OCI-LY3 (cell line): ENCODE results near the gene TLCD1.

ENCODE experiments used
- H2AFZ ChIP-seq: fragments of 200-600, 300-600 bp; shearing (Covaris generic); 2 replicates; pipeline ENCODE4 v1.6.0; 2014; ENCODE audit warnings: antibody characterized with exemption, low read depth, low read length
- H3K27ac ChIP-seq: fragments of 200-600, 300-600 bp; sonication (generic); 2 replicates; pipeline ENCODE4 v1.5.1; 2014; ENCODE audit warnings: mild to moderate bottlenecking, low read length, moderate library complexity, mixed read lengths
- H3K27me3 ChIP-seq: fragments of 200-600, 300-600 bp; sonication (generic); 2 replicates; pipeline ENCODE4 v1.6.1; 2014; ENCODE audit warnings: low read depth, low read length, mixed read lengths
- H3K36me3 ChIP-seq: fragments of 200-600, 300-600 bp; sonication (generic); replicated peaks from 2 replicates; pipeline ENCODE3; 2014; ENCODE audit warnings: low read depth, low read length, mixed read lengths
- H3K4me1 ChIP-seq: fragments of 300-600, 200-600 bp; sonication (generic); 2 replicates; pipeline ENCODE4 v1.6.1; 2014; ENCODE audit warnings: low read length, mixed read lengths
- H3K4me2 ChIP-seq: fragments of 200-600, 300-600 bp; sonication (generic); 2 replicates; pipeline ENCODE4 v1.6.1; 2014; ENCODE audit warnings: low read length, mixed read lengths
- H3K4me3 ChIP-seq: fragments of 300-600, 200-600 bp; sonication (generic); 2 replicates; pipeline ENCODE4 v1.5.1; 2014; ENCODE audit warnings: antibody characterized with exemption, mild to moderate bottlenecking, low read length, moderate library complexity
- H3K79me2 ChIP-seq: fragments of 300-600, 200-600 bp; shearing (Covaris generic); 2 replicates; pipeline ENCODE4 v1.6.1; 2014; ENCODE audit warnings: mild to moderate bottlenecking, low read length, mixed read lengths
- H3K9ac ChIP-seq: fragments of 300-600, 200-600 bp; shearing (Covaris generic); 2 replicates; pipeline ENCODE4 v1.6.0; 2014; ENCODE audit warnings: mild to moderate bottlenecking, low read length, moderate library complexity
- H3K9me3 ChIP-seq: fragments of 200-600, 300-600 bp; shearing (Covaris generic); 2 replicates; pipeline ENCODE4 v1.6.1; 2014; ENCODE audit warnings: low read length, mixed read lengths; ENCODE audit not compliant: insufficient read depth
- H4K20me1 ChIP-seq: fragments of 200-600, 300-600 bp; sonication (generic); 2 replicates; pipeline ENCODE4 v1.6.1; 2016; ENCODE audit warnings: low read length, mixed read lengths; ENCODE audit not compliant: insufficient read depth
- CTCF ChIP-seq: fragments of 200-600, 300-600 bp; sonication (generic); IDR thresholded peaks from 2 replicates; pipeline ENCODE4 v1.5.1; 2014; ENCODE audit warnings: antibody characterized with exemption, low read length, low read depth
- EZH2phosphoT487 ChIP-seq: fragments of 200-600 bp; shearing (Covaris generic); IDR thresholded peaks from 2 replicates; pipeline ENCODE4 v1.6.1; 2018; ENCODE audit warnings: antibody characterized with exemption, mixed run types, low read depth

Gene TLCD1

GRCh38 chr17:28716740-28717577 is 9.1 kb downstream of the TLCD1 start:
- TF ChIP-seq EZH2phosphoT487 = no peak

GRCh38 chr17:28715217-28715616 is 10.8 kb downstream of the TLCD1 start:
- H3K27me3 ChIP-seq = no peaks in the 10 kb centered on the region; the same call in 1 of the 2 replicates
- H4K20me1 ChIP-seq = no peaks in the 10 kb centered on the region
- TF ChIP-seq CTCF (no peak), EZH2phosphoT487 (no peak)
- H2AFZ ChIP-seq = no peak overlapping the region
- H3K36me3 ChIP-seq = peaks cover 3% of the 10 kb centered on the region
- no peaks in the 10 kb centered on the region for H3K9me3 ChIP-seq
- no peak overlapping the region for H3K4me2 ChIP-seq
- no peak overlapping the region for H3K27ac ChIP-seq
- peaks cover 11% of the 10 kb centered on the region for H3K79me2 ChIP-seq
- no peak overlapping the region for H3K9ac ChIP-seq
- H3K4me3 ChIP-seq = no peak overlapping the region
- H3K4me1 ChIP-seq = peaks cover 10% of the 10 kb centered on the region; the same call in 1 of the 2 replicates

More at GRCh38 chr17:28716740-28717577, 9.1 kb downstream of the TLCD1 start:
- H2AFZ ChIP-seq = no peak overlapping the region
- no peak overlapping the region for H3K4me3 ChIP-seq
- peaks cover 19% of the 10 kb centered on the region for H3K36me3 ChIP-seq
- H3K9me3 ChIP-seq = no peaks in the 10 kb centered on the region
- no peaks in the 10 kb centered on the region; the same call in 1 of the 2 replicates for H3K27me3 ChIP-seq
- peaks cover 28% of the 10 kb centered on the region for H3K79me2 ChIP-seq
- no peak overlapping the region for H3K9ac ChIP-seq
- H4K20me1 ChIP-seq = peaks cover 5% of the 10 kb centered on the region
- H3K4me1 ChIP-seq = peaks cover 13% of the 10 kb centered on the region; the same call in 1 of the 2 replicates
- no peak overlapping the region for H3K4me2 ChIP-seq
- H3K27ac ChIP-seq = no peak overlapping the region

GRCh38 chr17:28714281-28714680 is 11.8 kb downstream of the TLCD1 start:
- no peak overlapping the region for H3K4me3 ChIP-seq
- H3K79me2 ChIP-seq = peaks cover 4% of the 10 kb centered on the region
- no peak overlapping the region for H3K4me2 ChIP-seq
- no peak overlapping the region for H3K9ac ChIP-seq
- H4K20me1 ChIP-seq = no peaks in the 10 kb centered on the region
- TF ChIP-seq CTCF (peak; percentile 25; the same call in 1 of the 2 replicates), EZH2phosphoT487 (no peak)
- H3K4me1 ChIP-seq = peaks cover 10% of the 10 kb centered on the region; the same call in 1 of the 2 replicates
- no peak overlapping the region for H3K27ac ChIP-seq
- no peaks in the 10 kb centered on the region for H3K36me3 ChIP-seq
- H3K27me3 ChIP-seq = no peaks in the 10 kb centered on the region; the same call in 1 of the 2 replicates
- H3K9me3 ChIP-seq = no peaks in the 10 kb centered on the region
- H2AFZ ChIP-seq = no peak overlapping the region

- Histone ChIP-seq H3K79me2 (no peaks in the 10 kb centered on the region), H3K4me1 (peaks cover 7% of the 10 kb centered on the region; the same call in 1 of the 2 replicates), H2AFZ (peak overlapping the region; percentile 87), H4K20me1 (no peaks in the 10 kb centered on the region), H3K4me3 (peak overlapping the region; percentile 77), H3K9ac (peak overlapping the region; percentile 91; the same call in 1 of the 2 replicates), H3K27ac (no peak overlapping the region), H3K36me3 (no peaks in the 10 kb centered on the region), H3K4me2 (peak overlapping the region; percentile 95), H3K27me3 (no peaks in the 10 kb centered on the region; the same call in 1 of the 2 replicates), H3K9me3 (no peaks in the 10 kb centered on the region)
- TF ChIP-seq EZH2phosphoT487 (no peak), CTCF (no peak)
These were observed 13.2 kb downstream of the TLCD1 start for GRCh38 chr17:28712705-28713415.
